ENCODE measurements around the gene FAM111B.
"Not testable (repeated sequence)": the region's sequence is repeated elsewhere in the genome, so short reads cannot be mapped to it uniquely, and the experiment has no call there.

The FAM111B gene
- long read RNA-seq, donor 1, partial matches to known transcripts = 0 of 1 reads
- long read RNA-seq, donor 1, other reads (novel, unspliced or antisense) = 0 of 1 reads
- long read RNA-seq, donor 2 = 0 reads
- long read RNA-seq, donor 3, partial matches to known transcripts = 0 of 3 reads
- long read RNA-seq, donor 3, other reads (novel, unspliced or antisense) = 0 of 3 reads
- long read RNA-seq, donor 4, partial matches to known transcripts = 0 of 3 reads
- long read RNA-seq, donor 4, other reads (novel, unspliced or antisense) = 0 of 3 reads
- long read RNA-seq, donor 5, transcript FAM111B-201 (4 exons, 3,488 nt) = major isoform, 7 of 9 reads
- long read RNA-seq, donor 5, partial matches to known transcripts = 0 of 9 reads
- long read RNA-seq, donor 5, other reads (novel, unspliced or antisense) = 0 of 9 reads
- long read RNA-seq, donor 6, partial matches to known transcripts = 0 of 3 reads
- long read RNA-seq, donor 6, other reads (novel, unspliced or antisense) = 0 of 3 reads
- long read RNA-seq, donor 7, partial matches to known transcripts = 0 of 4 reads
- long read RNA-seq, donor 7, other reads (novel, unspliced or antisense) = 0 of 4 reads
- long read RNA-seq, donor 8, partial matches to known transcripts = 0 of 4 reads
- long read RNA-seq, donor 8, other reads (novel, unspliced or antisense) = 0 of 4 reads

- peak; percentile 82 for DNase-seq
Measured at GRCh38 chr11:59106363-59107336, at the start of gene FAM111B. FAM111B (plus strand) TSS chr11:59107237; CDS start chr11:59109626, 2,389 bp downstream.

DNA sequence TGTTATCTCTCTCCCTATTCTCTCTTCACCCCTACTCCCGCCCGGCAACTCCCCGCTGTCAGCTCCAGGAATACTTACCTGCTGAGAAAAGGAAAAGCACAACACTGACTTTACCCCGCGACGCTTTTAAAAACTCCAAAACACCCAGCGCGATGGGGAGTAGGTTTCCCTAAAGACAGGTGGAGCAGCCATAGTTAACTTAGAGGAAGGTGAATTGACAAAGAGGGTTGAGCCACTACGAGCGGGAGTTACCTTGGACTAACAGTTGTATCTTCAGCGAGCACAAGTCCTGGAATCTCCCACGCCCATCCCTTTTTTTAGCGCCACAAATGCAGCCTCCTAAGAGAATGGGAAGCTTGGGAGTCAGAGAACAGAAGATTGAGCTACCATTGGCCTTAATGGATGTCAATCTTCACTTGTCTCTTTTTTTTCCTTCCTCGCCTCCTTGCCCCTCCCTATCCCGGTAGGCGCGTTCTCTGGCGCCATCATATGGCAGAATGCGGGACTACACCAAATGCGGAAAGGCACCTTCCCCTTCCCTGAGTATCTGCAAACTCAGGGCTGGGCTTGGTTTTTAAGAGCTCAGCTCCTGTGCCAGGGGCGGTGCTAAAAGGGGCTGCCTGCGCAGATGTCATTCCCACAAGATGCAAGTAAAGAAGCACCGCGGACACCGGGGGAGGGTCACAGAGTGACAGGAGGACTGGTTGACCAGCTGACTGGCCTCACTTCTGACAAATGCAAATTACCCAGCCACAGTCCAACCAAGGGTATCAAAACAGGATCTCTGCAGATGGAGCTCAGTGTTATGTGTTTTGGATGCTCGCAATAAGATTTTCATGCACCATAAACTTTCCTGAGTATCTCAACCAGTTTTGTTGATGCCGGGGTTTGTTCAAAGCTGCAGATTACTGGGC is 48.7 kb upstream of the FAM111B start:
- peak; percentile 71 for DNase-seq

GRCh38 chr11:59060096-59060495 is 46.9 kb upstream of the FAM111B start:
- not testable (repeated sequence) for DNase-seq

DNA sequence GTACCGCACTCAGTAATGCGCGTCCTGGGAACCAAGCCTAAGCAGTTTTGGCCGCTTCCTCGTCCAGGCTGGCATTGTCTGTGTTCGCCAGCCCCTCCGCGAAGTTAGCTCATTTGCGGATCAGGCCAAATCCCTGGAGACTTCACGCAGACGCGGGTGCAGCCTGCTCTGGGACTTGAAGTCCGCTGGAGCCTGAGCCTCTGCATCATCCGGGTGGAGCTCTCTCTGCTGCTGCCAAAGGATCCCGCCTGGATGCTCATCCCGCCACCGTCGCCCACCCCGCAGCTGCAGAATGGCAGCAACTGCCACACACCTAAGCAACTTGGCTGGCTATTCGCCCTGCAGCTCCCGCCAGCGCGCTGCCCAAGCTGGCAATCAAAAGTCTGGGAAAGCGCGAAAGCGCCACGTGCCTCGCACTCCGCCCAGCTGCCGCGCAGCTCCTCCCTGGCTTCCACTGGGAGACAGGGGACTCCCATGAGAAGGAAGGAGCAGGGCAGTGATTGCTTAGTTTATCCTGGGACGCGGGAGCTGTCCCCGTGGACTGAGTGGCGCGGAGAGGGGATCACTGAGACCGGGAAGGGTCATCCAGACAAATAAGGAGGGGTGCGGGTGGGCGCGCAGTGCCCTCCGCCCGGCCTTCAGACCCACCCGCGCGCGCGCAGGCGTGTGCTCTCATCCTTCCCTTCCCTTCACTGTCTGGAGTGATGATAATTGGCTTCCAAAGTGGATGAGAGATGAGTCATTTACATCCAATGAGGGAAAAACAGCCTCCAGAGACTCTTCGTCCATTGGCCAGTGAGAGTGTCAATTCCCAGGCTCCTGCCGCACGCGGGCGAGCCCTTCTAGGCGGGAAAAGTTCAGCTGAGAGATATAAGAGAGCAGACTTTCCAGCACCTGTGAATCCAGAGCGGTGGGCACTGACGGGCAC is 44.2 kb upstream of the FAM111B start:
- DNase-seq = no peak

GRCh38 chr11:59063996-59064727 is 42.9 kb upstream of the FAM111B start:
- not testable (repeated sequence) for DNase-seq

DNA sequence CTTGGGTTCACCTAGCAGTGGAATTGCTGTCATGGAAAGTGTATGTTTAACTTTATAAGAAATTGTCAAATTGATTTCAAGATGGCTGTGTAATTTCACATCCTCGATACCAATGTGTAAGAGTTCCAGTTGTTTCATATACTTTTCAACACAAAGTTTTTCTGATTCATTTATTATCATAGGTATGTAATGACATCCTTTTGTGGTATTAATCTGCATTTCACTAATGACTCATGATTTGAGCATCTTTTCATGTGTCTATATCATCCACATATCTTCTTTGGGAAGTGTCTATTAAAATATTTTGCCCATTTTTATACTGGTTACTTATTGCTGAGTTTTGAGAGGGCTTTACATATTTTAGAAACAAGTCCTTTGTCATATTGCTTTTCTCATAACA is 38.0 kb upstream of the FAM111B start:
- no peak for DNase-seq

DNA sequence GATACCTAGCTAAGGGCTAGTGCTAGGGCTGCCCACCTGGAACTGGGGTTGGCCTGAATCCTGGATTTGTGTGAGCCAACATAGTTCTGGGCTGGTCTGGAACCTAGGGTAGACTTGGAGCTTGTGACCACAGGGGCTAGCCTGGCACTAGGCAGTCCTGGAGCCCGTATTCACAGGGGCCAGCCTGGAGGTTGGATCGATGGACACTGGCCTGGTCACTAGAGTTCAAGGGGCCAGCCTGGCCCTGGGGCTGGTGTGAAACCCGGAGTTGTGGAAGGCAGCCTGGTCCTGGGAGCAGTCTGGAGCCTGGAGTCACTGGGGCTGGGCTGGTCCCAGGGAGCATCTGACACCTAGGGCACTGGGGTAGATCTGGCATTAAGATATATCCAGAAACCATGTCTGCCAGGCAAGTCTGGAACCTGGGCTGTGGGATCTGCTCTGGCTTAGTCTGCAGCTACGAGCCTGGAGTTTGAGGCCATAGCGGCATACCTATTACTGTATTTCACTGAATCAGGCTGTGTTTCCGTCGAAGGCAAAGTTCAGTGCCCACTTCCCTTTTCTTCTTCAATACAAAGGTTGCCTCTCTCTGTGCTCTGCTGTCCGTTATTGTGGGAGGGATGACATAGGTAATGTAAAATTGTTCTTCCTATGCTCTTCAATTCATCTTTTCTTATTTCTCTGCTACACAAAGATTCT is 30.0 kb upstream of the FAM111B start:
- DNase-seq = no peak

- no peak for DNase-seq
Measured at GRCh38 chr11:59078435-59078834, 28.6 kb upstream of the FAM111B start.

DNA sequence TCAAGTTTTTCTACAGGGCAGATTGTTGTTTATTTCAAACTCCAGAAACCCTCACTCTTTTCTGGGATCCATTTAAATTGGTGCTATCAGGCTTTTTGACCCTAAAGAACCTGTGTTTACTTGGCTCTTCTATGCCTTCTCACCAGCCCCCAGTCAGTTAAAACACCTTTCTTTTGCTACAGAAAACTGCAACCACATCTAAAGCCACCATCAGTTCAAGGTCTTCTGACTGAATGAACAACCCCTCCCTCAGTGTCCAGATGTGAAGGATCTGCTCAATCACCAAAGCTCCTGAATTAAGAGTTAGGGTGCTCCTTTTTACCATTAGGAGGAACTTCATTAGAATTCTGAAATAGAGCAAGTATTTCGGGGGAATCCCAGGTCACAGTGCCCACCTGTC is 28.0 kb upstream of the FAM111B start:
- no peak for DNase-seq

DNA sequence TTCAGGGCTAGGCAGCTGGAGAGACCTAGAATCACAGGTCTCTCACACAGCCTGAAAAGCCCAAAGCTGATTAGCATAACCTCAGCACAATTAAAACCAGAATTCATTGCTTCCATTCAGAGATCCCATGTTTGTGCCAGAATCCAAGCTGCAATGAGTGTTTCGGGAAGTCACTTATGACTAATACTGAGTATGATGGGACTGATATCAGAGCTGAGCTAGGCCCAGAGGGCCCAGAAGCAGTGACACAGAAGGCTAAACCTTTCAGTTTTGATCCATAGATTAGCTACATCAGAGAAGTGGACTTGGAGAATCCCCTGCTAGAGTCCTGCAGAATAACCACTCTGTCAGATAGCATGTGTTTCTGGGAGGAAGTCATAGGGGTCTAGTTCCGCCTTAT is 26.6 kb upstream of the FAM111B start:
- not testable (repeated sequence) for DNase-seq

DNA sequence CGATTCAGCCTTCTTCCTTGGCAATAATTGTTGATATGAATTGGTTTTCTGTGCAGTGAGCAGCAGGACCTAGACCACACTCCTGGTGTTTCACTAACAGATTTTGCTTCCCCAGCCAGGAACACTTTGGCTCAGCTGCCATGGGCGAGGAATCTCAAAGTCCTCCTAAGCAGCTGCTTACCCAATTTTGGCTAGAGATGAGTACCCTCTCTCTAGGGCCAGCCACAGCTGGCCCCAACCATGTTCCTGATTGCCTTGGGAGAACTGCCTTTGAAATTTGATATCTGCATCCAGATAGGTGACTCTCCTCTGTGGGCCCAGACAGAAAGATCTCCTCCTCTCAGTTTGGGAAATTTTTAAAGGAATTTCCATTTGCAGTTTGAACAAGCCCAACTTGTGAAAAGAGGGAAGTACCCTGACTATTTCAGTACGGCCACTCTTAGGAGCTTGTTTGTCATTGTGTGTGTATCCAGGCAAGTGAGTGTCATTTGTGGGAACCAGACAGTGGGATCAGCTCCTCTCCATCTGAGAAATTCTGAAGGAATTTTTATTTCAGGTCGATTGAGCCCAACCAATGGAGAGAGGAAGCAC is 25.5 kb upstream of the FAM111B start:
- not testable (repeated sequence) for DNase-seq

DNA sequence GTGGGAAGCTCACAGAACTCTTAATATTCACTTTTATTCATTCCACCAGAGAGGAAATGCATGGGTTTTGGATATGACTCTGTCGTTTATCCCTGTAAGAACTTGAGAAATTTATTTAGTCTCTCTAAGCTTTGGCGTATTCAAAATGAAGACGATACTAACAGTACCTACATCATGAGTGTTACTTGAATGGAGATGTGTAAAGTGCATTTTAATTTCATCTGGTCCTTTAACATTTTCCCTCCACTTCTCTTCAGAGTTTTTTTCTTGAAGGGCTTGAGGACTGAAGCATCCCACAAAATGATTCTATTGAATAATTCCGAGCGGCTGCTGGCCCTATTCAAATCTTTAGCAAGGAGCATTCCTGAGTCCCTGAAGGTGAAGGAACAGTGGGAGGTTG is 21.0 kb upstream of the FAM111B start, which contains the start of gene GLYATL1B:
Gene GLYATL1B, plus strand, starts transcription at position 301 of the 400 bp plus-strand sequence. Its CDS starts 0 bp downstream, at position 301.
- DNase-seq = not testable (repeated sequence)

GRCh38 chr11:59088162-59088561 is 18.9 kb upstream of the FAM111B start:
- no peak for DNase-seq

GRCh38 chr11:59093576-59093975 is 13.5 kb upstream of the FAM111B start:
- not testable (repeated sequence) for DNase-seq

GRCh38 chr11:59095225-59095624 is 11.8 kb upstream of the FAM111B start:
- DNase-seq = not testable (repeated sequence)

DNA sequence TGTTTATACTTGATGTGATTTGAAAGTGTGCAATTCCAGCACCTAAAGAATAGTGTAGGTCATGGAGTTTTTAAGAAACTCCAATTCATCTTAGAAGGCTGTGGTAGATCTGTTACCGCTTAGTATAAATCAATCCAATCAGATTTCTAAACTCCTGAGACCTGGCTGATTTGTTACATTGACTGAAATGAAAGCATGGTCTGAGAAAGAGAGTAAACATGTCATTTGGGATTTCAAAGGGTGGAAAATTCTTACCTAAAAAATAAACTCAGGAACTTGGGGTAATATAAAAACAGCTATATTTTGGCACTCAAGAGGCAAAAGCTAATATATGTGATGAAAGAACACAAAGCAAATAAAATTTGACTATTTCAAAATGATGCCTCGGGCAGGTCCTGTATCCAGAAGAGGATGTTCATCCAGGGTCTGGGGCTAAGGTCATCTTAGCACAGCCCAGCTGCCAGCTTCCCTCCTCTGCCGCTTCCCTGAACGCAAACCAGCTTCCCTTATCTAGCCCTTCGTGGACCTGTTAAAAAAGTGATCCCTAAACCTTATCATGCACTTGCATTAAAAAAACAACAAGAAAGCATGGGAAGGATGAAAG is 11.0 kb upstream of the FAM111B start:
- DNase-seq = not testable (repeated sequence)

GRCh38 chr11:59097113-59097708 is 9.8 kb upstream of the FAM111B start:
- peak; percentile 10 for DNase-seq
